ENCODE data around the gene PEMT.

- no peak for TF ChIP-seq GATA3 (IDR thresholded peaks at IDR 0.05; ENCODE audit: low read depth, low read length)
- no peak for TF ChIP-seq GATA2 (IDR thresholded peaks at IDR 0.05; ENCODE audit: low read depth, low read length)
Measured at GRCh38 chr17:17463821-17464220, 127.7 kb downstream of the PEMT start.
